GM12878 (cell line): Measurements from ENCODE around the gene SV2B. TPM values are rescaled to one million over a fixed set of nuclear protein-coding genes. Genes with fewer than 3 reads are reported as not detected.

ENCODE experiments used
- BCLAF1 ChIP-seq: fragments of 450-650 bp; IDR thresholded peaks from 2 replicates; pipeline ENCODE4 v1.6.1; 2017; ENCODE audit warnings: antibody characterized with exemption, mild to moderate bottlenecking, moderate library complexity
- CBFB ChIP-seq: IDR thresholded peaks from 2 replicates; pipeline ENCODE4 v1.6.1; 2016; ENCODE audit warnings: antibody characterized with exemption, low read depth
- IRF5 ChIP-seq: fragments of 450-650 bp; IDR thresholded peaks from 2 replicates; pipeline ENCODE4 v1.6.1; 2017; ENCODE audit warnings: borderline replicate concordance
- polyA plus RNA-seq, 11 experiments: library from polyadenylated mRNA; depleted of rRNA in 4 of 11; unstranded in 6 of 11; stranded (reverse) in 5 of 11; fragments of >200 nt; fragmentation: Nextera tagmentation in 4 of 11; fragmentation: Illumina TruSeq in 1 of 11; extraction: Ambion mirVana in 4 of 11; extraction: Trizol in 1 of 11; gene quantifications; 1 replicate in 1 of 11; 2 replicates in 10 of 11; pipeline versions ENCODE4 v1.2.1 to v1.2.3, GENCODE V29; 2011 to 2016; ENCODE audit warnings: inconsistent platforms in 2 of 11, missing spikeins in 2 of 11, low read depth in 1 of 11
- total RNA-seq, 4 experiments: library from RNA; depleted of rRNA in 3 of 4; stranded (reverse); fragments of >200 nt in 3 of 4; fragmentation: Illumina TruSeq in 1 of 4; extraction: Trizol in 1 of 4; gene quantifications; 2 replicates each; pipeline versions ENCODE4 v1.2.1 to v1.2.3, GENCODE V29; 2013 to 2021
- TF ChIP-seq, protein P1 (sequence below): fragments of 450-650 bp; IDR thresholded peaks from 2 replicates; pipeline ENCODE4 v1.6.1; 2016; ENCODE audit warnings: mild to moderate bottlenecking, moderate library complexity, borderline replicate concordance

SV2B gene
- total and polyA plus RNA-seq, 10 of the 15 experiments (the other 5 are each of a cell fraction or from before 2014, with no cell fraction given): 0.03 to 1.7 (median 1.3) TPM

- TF ChIP-seq, protein P1, sequence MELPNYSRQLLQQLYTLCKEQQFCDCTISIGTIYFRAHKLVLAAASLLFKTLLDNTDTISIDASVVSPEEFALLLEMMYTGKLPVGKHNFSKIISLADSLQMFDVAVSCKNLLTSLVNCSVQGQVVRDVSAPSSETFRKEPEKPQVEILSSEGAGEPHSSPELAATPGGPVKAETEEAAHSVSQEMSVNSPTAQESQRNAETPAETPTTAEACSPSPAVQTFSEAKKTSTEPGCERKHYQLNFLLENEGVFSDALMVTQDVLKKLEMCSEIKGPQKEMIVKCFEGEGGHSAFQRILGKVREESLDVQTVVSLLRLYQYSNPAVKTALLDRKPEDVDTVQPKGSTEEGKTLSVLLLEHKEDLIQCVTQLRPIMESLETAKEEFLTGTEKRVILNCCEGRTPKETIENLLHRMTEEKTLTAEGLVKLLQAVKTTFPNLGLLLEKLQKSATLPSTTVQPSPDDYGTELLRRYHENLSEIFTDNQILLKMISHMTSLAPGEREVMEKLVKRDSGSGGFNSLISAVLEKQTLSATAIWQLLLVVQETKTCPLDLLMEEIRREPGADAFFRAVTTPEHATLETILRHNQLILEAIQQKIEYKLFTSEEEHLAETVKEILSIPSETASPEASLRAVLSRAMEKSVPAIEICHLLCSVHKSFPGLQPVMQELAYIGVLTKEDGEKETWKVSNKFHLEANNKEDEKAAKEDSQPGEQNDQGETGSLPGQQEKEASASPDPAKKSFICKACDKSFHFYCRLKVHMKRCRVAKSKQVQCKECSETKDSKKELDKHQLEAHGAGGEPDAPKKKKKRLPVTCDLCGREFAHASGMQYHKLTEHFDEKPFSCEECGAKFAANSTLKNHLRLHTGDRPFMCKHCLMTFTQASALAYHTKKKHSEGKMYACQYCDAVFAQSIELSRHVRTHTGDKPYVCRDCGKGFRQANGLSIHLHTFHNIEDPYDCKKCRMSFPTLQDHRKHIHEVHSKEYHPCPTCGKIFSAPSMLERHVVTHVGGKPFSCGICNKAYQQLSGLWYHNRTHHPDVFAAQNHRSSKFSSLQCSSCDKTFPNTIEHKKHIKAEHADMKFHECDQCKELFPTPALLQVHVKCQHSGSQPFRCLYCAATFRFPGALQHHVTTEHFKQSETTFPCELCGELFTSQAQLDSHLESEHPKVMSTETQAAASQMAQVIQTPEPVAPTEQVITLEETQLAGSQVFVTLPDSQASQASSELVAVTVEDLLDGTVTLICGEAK: no peak
- TF ChIP-seq CBFB (no peak), BCLAF1 (no peak), IRF5 (no peak)
Measured at GRCh38 chr15:91249591-91249990, 149.5 kb downstream of the SV2B start (continued).
